ENCODE data around the gene CRK. TPM values are rescaled to one million over a fixed set of nuclear protein-coding genes. Genes with fewer than 3 reads are reported as not detected.

CRK gene
- total RNA-seq, 4 donors from 2014 or later = 33.8 to 59.3 (median 51.2) TPM

DNA sequence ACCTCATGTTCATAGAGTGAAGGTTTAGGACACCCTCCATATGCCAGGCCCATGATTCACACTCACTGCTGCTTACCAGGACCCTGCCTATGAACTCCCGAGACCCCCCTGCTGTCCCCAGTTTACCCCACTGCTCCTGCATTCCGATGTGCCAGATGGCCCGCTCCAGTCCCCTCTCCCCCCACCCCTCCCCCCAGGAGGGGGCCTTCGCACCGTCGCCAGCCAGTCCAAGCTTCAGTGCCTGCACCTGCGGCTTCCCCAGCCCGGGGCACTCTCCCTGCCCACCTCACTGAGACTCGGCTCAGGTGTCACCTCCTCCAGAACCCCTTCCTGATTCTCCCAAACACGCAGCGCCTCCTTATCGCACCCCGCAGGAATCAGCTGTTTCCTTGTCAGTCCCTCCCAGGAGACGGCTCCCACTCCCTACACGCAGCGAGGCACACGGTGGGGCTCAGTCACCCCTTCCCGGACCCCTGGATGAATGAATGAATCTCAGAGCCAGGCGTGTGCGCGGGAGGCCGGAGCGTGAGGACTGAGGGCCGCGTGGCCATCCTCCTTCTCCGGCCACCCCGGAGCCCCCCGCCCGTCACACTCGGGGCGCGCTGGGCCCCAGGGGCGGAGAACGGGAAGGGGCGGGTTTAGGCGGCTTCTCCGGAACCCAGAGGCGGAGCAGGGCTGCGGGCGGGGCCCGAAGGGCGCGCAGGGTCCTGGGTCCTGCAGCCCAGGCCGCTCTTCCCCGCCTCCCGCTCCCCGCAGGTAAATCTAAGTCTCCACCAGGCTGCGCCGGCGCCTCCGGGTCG lies 34.8 kb upstream of the CRK start:
- no peaks in the 10 kb centered on the region for H3K9me3 ChIP-seq
- TF ChIP-seq POLR2A (IDR thresholded peaks at IDR 0.05) = peak in 2 of 4 donors; percentile 70 to 84
- TF ChIP-seq, protein P1, sequence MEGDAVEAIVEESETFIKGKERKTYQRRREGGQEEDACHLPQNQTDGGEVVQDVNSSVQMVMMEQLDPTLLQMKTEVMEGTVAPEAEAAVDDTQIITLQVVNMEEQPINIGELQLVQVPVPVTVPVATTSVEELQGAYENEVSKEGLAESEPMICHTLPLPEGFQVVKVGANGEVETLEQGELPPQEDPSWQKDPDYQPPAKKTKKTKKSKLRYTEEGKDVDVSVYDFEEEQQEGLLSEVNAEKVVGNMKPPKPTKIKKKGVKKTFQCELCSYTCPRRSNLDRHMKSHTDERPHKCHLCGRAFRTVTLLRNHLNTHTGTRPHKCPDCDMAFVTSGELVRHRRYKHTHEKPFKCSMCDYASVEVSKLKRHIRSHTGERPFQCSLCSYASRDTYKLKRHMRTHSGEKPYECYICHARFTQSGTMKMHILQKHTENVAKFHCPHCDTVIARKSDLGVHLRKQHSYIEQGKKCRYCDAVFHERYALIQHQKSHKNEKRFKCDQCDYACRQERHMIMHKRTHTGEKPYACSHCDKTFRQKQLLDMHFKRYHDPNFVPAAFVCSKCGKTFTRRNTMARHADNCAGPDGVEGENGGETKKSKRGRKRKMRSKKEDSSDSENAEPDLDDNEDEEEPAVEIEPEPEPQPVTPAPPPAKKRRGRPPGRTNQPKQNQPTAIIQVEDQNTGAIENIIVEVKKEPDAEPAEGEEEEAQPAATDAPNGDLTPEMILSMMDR (IDR thresholded peaks at IDR 0.05) = no peak
- H3K4me3 ChIP-seq = peak overlapping the region; percentile 63 to 91 (median 74)
- peaks cover 55 to 94% (median 66%) of the 10 kb centered on the region in 3 donors for H3K4me1 ChIP-seq
- peak overlapping the region; percentile 95 to 98 (median 97) for H3K27ac ChIP-seq
- DNase-seq = no peak
- H3K36me3 ChIP-seq = peaks cover 0 to 13% (median 3%) of the 10 kb centered on the region in 3 donors
- no peaks in the 10 kb centered on the region for H3K27me3 ChIP-seq
- intact Hi-C loops (cut with DNase I) = no loop called here
- WGBS, 2 donors = 0 to 2% methylated on average over 2 to 8 of the region's 52 CpGs

DNA sequence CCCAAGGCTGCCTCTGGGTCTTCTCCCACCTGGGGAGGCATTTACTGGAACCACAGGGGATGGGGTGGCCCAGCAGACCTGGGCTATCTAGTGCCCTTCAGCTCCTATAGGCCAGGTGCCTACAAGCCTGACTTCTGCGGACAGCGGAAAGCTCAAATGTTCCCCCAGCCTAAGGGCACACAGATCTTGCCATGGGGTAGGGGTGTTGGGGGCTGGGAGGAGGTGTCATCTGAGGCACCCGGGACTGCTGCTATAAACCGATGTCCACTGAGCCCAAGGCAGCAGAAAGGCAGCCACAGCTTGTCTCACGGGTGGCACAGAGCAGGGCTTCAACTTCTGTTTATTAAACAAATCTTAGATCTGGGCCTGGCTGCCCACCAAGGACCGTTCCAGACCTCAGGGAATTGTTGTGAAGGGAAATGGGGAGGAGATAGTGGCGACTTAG lies 32.8 kb upstream of the CRK start:
- Histone ChIP-seq H3K4me3 (peak overlapping the region in 3 of 4 donors; percentile 62 to 94 (median 63)), H3K9me3 (no peaks in the 10 kb centered on the region), H3K27ac (peak overlapping the region; percentile 94 to 98 (median 96)), H3K27me3 (no peaks in the 10 kb centered on the region), H3K4me1 (peaks cover 60 to 89% (median 62%) of the 10 kb centered on the region in 3 donors), H3K36me3 (peaks cover 0 to 5% (median 2%) of the 10 kb centered on the region in 3 donors)
- TF ChIP-seq POLR2A (IDR thresholded peaks at IDR 0.05) = no peak
- TF ChIP-seq, protein P1 (IDR thresholded peaks at IDR 0.05) = no peak
- 94% methylated on average over 3 of the region's 7 CpGs; no CpG with 5 or more reads in 1 of the 2 donors for WGBS, 2 donors
- no peak for DNase-seq
- intact Hi-C loops (cut with DNase I) = no loop called here

DNA sequence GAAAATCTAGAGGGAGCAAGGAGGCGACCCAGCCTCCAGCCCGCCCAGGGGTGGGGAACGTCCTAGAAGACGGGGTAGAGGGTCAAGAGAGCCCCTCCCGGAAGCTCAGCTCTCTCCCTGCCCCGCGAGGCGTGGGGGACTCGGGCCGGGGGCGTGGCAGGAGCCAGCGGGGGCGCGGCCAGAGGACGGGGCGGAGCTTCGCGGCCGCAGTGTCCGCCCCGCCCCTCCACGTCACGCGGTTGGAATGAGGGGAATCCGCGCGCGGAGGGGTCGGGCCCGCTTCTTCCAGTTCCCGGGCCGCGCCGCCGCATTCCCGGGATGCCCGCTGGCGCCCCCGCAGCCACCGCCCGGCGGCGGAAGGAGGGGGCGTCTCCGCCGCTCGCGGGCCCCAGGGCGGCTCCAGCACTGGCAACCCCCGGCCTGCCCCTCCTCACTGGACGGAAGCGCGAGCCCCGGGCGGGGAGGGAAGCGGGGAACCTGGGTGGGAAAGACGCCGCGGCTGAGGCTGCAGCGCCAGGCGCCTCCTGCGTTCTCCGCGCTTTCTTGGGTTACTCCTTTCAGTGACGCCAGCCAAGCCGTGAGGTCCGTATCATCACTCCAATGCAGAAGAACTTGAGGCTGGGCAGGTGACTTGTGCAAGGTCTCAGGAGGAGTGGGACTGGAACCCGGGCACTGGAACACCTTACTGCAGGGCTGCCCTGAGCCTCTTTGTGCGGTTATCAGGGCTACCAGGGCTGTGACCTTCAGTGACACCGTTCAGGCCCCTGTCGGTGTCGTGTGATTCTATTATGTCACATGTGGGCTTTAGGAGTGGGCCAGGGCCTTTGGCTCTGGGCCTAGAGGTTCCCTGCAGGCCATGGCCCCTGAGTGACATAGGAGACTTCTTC lies 32.1 kb upstream of the CRK start:
- Histone ChIP-seq H3K4me3 (peak overlapping the region; percentile 59 to 94 (median 62)), H3K4me1 (peaks cover 55 to 87% (median 57%) of the 10 kb centered on the region in 3 donors), H3K27me3 (no peaks in the 10 kb centered on the region), H3K9me3 (no peaks in the 10 kb centered on the region), H3K36me3 (peaks cover 6 to 12% (median 8%) of the 10 kb centered on the region in 3 donors), H3K27ac (peak overlapping the region; percentile 94 to 98 (median 96))
- intact Hi-C loops (cut with DNase I) = no loop called here
- 14 to 51% methylated on average over 2 to 24 of the region's 72 CpGs for WGBS, 2 donors
- DNase-seq = no peak
- peak in 2 of 4 donors; percentile 32 to 69 for TF ChIP-seq POLR2A (IDR thresholded peaks at IDR 0.05)
- TF ChIP-seq, protein P1 (IDR thresholded peaks at IDR 0.05) = peak in 4 of 6 experiments; percentile 7 to 27 (median 10)

DNA sequence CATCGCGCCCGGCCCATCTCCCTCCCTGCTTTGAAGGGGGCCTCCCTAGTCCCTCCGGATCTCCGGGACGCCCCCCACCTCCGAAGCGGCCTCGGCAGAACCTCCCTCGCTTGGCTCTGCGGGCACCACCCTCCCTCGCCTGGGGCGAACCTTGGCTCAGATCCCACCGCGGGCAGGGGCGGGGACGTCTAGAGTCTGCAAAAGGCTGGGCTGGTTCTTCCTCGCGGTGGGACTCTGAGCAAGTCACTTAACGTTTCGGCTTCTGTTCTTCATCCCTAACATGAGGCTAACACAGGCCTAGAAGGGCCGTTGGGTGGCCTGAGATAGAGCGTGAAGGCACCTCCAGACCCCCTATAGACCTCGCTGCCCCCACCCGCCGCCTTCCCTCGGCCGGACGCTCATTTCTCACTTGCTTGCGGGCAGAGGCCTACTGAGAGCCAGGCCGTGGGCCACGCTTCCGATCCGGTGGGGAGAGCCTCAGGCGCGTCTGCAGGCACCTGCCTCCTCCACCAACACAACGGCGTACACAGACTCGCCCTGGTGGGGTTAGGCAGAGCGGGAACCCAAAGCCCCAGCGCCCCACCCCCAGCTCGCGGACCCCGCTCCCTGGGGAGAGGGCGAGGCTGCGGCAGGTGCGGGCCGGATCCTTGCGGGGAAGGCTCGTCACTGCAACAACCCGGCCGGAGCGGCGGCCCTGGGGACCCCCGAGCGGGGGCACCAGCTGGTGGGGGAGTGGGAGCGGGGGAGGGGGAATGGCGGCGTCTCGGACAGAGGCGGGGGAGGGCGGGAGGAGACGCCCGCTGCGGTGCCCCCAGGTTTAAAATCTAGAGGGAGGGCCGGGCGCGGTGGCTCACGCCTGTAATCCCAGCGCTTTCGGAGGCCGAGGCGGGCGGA lies 31.0 kb upstream of the CRK start:
- H3K4me1 ChIP-seq = peaks cover 45 to 81% (median 46%) of the 10 kb centered on the region in 3 donors
- H3K9me3 ChIP-seq = no peaks in the 10 kb centered on the region
- intact Hi-C loops (cut with DNase I) = no loop called here
- H3K27me3 ChIP-seq = no peaks in the 10 kb centered on the region
- TF ChIP-seq POLR2A (IDR thresholded peaks at IDR 0.05) = peak in 1 of 4 donors; percentile 44
- TF ChIP-seq, protein P1 (IDR thresholded peaks at IDR 0.05) = no peak
- WGBS, 2 donors = 0 to 11% methylated on average over 2 to 3 of the region's 74 CpGs
- H3K27ac ChIP-seq = peak overlapping the region; percentile 94 to 98 (median 96)
- H3K36me3 ChIP-seq = peaks cover 7 to 23% (median 17%) of the 10 kb centered on the region in 3 donors
- peak overlapping the region; percentile 59 to 94 (median 62) for H3K4me3 ChIP-seq
- no peak for DNase-seq
